HepG2 (cell line): ENCODE measurements around the gene RFX2. TPM values are rescaled to one million over a fixed set of nuclear protein-coding genes. Genes with fewer than 3 reads are reported as not detected.

Experiments
- CBFB ChIP-seq: sonication (generic); formaldehyde crosslinking; IDR thresholded peaks from 2 replicates; pipeline ENCODE4 v1.4.0; 2020; ENCODE audit warnings: missing genetic modification reagents
- ELF3 ChIP-seq: IDR thresholded peaks from 2 replicates; pipeline ENCODE4 v1.6.1; 2016; ENCODE audit warnings: missing genetic modification reagents, missing compliant biosample characterization
- MAFG ChIP-seq: sonication (generic); formaldehyde crosslinking; IDR thresholded peaks from 2 replicates; pipeline ENCODE4 v1.5.1; 2020; ENCODE audit warnings: mild to moderate bottlenecking, missing genetic modification reagents
- MBNL3 ChIP-seq: fragments of 250-450 bp; sonication (Bioruptor Pico); conservative IDR thresholded peaks from 2 replicates; pipeline ENCODE4 v1.8.0; 2022; ENCODE audit warnings: mild to moderate bottlenecking, inconsistent platforms
- PAX8 ChIP-seq: sonication (generic); formaldehyde crosslinking; IDR thresholded peaks from 2 replicates; pipeline ENCODE4 v1.8.0; 2022; ENCODE audit warnings: mild to moderate bottlenecking, missing genetic modification reagents, borderline replicate concordance
- REXO4 ChIP-seq: sonication (generic); formaldehyde crosslinking; IDR thresholded peaks from 2 replicates; pipeline ENCODE4 v1.8.0; 2022; ENCODE audit warnings: missing genetic modification reagents, mild to moderate bottlenecking, borderline replicate concordance
- SP1 ChIP-seq, 2 experiments: fragments of 450-650 bp in 1 of 2; sonication (generic) in 1 of 2; formaldehyde crosslinking in 1 of 2; IDR thresholded peaks; 2 replicates each; pipeline versions ENCODE4 v1.4.0 to v1.6.1; 2016 to 2020; ENCODE audit warnings: missing genetic modification reagents in 1 of 2
- SP2 ChIP-seq: sonication (generic); formaldehyde crosslinking; IDR thresholded peaks from 2 replicates; pipeline ENCODE4 v1.5.1; 2020; ENCODE audit warnings: mild to moderate bottlenecking, missing genetic modification reagents
- SRY ChIP-seq: sonication (generic); formaldehyde crosslinking; IDR thresholded peaks from 2 replicates; pipeline ENCODE4 v1.8.0; 2022; ENCODE audit warnings: mild to moderate bottlenecking, missing genetic modification reagents
- TBP ChIP-seq: sonication (generic); formaldehyde crosslinking; IDR thresholded peaks from 2 replicates; pipeline ENCODE4 v1.5.0; 2020; ENCODE audit warnings: missing genetic modification reagents
- TEAD2 ChIP-seq: sonication (generic); formaldehyde crosslinking; IDR thresholded peaks from 2 replicates; pipeline ENCODE4 v1.9.0; 2021; ENCODE audit warnings: missing genetic modification reagents
- TOE1 ChIP-seq: sonication (generic); formaldehyde crosslinking; IDR thresholded peaks from 2 replicates; pipeline ENCODE4 v1.4.0; 2020; ENCODE audit warnings: mild to moderate bottlenecking, missing genetic modification reagents
- ZFX ChIP-seq: sonication (generic); formaldehyde crosslinking; IDR thresholded peaks from 2 replicates; pipeline ENCODE4 v1.4.0; 2020; ENCODE audit warnings: mild to moderate bottlenecking, low read depth, missing genetic modification reagents, moderate library complexity
- ZNF138 ChIP-seq: sonication (generic); formaldehyde crosslinking; IDR thresholded peaks from 2 replicates; pipeline ENCODE4 v1.5.0; 2020; ENCODE audit warnings: mild to moderate bottlenecking, low read depth, missing genetic modification reagents
- ZNF143 ChIP-seq: sonication (generic); formaldehyde crosslinking; IDR thresholded peaks from 2 replicates; pipeline ENCODE4 v1.4.0; 2020; ENCODE audit warnings: missing genetic modification reagents
- ZNF296 ChIP-seq: sonication (generic); formaldehyde crosslinking; conservative IDR thresholded peaks from 2 replicates; pipeline ENCODE4 v1.5.0; 2020; ENCODE audit warnings: mild to moderate bottlenecking, missing genetic modification reagents
- ZNF331 ChIP-seq: sonication (generic); formaldehyde crosslinking; IDR thresholded peaks from 2 replicates; pipeline ENCODE4 v1.4.0; 2020; ENCODE audit warnings: missing genetic modification reagents
- ZNF549 ChIP-seq: sonication (generic); formaldehyde crosslinking; IDR thresholded peaks from 2 replicates; pipeline ENCODE4 v1.5.0; 2020; ENCODE audit warnings: missing genetic modification reagents
- ZNF83 ChIP-seq: sonication (generic); formaldehyde crosslinking; IDR thresholded peaks from 2 replicates; pipeline ENCODE4 v1.4.0; 2020; ENCODE audit warnings: missing genetic modification reagents, mild to moderate bottlenecking, borderline replicate concordance
- polyA plus RNA-seq, 8 experiments: library from polyadenylated mRNA; depleted of rRNA in 3 of 8; stranded (reverse) in 7 of 8; unstranded in 1 of 8; fragments of >200 nt; fragmentation: Illumina TruSeq in 4 of 8; extraction: Trizol in 4 of 8; gene quantifications; 2 replicates each; pipeline versions ENCODE4 v1.2.1 to v1.2.3, GENCODE V29; 2011 to 2016; ENCODE audit warnings: low read depth in 4 of 8, missing spikeins in 1 of 8, mixed read lengths in 1 of 8; ENCODE audit not compliant: insufficient read depth in 1 of 8
- total RNA-seq, 5 experiments: library from RNA; depleted of rRNA; stranded (reverse); fragments of >200 nt; fragmentation: Illumina TruSeq; extraction: Trizol; gene quantifications; 2 replicates each; pipeline ENCODE4 v1.2.3, GENCODE V29; 2016; ENCODE audit warnings: low read depth in 1 of 5
- TF ChIP-seq, protein P1 (sequence below): sonication (generic); formaldehyde crosslinking; IDR thresholded peaks from 2 replicates; pipeline ENCODE4 v1.4.0; 2020; ENCODE audit warnings: mild to moderate bottlenecking, missing genetic modification reagents, borderline replicate concordance
- TF ChIP-seq, protein P2 (sequence below): sonication (generic); IDR thresholded peaks from 2 replicates; pipeline ENCODE4 v1.6.1; 2016; ENCODE audit warnings: low read depth, borderline replicate concordance
- TF ChIP-seq, protein P3 (sequence below): sonication (generic); formaldehyde crosslinking; IDR thresholded peaks from 2 replicates; pipeline ENCODE4 v1.5.0; 2020; ENCODE audit warnings: mild to moderate bottlenecking, missing genetic modification reagents

The RFX2 gene
- total and polyA plus RNA-seq, 2 of the 13 experiments (the other 11 are each of a cell fraction or from before 2014, with no cell fraction given) = 2.8 to 3.3 TPM

DNA sequence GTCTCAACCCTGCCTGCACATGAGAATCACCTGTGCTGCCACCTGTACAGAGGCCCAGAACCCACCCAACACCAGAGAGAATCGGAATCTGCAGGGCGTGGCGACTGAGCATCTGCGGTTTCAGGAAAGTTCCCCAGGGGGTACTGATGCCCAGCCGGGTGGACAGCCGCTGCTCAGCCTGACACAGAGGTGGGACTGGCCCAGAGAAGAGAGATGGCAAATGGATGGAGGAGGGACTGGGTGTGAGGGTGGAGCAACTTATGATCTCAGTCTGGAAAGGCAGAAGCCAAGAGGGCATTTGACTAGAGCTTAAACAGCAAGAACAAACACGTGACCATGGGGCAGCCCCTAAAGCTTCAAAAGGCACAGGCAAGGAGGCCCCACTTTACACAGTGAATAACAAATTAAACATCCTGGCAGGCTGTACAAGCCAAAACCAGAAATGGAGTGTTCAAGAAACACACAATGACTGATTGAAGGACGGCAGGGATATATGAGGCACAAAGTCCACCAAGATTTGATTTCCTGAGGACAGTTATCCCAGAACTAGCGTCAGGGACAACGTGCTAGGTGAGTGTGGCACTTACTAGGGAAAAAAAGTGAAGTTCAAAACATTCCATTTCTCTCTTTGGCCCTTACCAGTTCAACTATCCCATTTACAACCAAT lies 135.4 kb downstream of the RFX2 start (continued):
- TF ChIP-seq, protein P1, sequence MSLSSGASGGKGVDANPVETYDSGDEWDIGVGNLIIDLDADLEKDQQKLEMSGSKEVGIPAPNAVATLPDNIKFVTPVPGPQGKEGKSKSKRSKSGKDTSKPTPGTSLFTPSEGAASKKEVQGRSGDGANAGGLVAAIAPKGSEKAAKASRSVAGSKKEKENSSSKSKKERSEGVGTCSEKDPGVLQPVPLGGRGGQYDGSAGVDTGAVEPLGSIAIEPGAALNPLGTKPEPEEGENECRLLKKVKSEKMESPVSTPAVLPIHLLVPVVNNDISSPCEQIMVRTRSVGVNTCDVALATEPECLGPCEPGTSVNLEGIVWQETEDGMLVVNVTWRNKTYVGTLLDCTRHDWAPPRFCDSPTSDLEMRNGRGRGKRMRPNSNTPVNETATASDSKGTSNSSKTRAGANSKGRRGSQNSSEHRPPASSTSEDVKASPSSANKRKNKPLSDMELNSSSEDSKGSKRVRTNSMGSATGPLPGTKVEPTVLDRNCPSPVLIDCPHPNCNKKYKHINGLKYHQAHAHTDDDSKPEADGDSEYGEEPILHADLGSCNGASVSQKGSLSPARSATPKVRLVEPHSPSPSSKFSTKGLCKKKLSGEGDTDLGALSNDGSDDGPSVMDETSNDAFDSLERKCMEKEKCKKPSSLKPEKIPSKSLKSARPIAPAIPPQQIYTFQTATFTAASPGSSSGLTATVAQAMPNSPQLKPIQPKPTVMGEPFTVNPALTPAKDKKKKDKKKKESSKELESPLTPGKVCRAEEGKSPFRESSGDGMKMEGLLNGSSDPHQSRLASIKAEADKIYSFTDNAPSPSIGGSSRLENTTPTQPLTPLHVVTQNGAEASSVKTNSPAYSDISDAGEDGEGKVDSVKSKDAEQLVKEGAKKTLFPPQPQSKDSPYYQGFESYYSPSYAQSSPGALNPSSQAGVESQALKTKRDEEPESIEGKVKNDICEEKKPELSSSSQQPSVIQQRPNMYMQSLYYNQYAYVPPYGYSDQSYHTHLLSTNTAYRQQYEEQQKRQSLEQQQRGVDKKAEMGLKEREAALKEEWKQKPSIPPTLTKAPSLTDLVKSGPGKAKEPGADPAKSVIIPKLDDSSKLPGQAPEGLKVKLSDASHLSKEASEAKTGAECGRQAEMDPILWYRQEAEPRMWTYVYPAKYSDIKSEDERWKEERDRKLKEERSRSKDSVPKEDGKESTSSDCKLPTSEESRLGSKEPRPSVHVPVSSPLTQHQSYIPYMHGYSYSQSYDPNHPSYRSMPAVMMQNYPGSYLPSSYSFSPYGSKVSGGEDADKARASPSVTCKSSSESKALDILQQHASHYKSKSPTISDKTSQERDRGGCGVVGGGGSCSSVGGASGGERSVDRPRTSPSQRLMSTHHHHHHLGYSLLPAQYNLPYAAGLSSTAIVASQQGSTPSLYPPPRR (CRISPR knock-in tag) = peak; percentile 70; the same call in 1 of the 2 replicates
- no peak for TF ChIP-seq ZNF143 (CRISPR knock-in tag)
- peak; percentile 62 for TF ChIP-seq ZFX (CRISPR knock-in tag)
- TF ChIP-seq SP2 (CRISPR knock-in tag) = no peak
- TF ChIP-seq MAFG (CRISPR knock-in tag) = no peak
- no peak for TF ChIP-seq REXO4
- TF ChIP-seq TBP (CRISPR knock-in tag) = no peak
- TF ChIP-seq PAX8 (CRISPR knock-in tag) = no peak
- no peak for TF ChIP-seq MBNL3 (CRISPR knock-in tag)
- TF ChIP-seq ZNF83 (CRISPR knock-in tag) = no peak
- TF ChIP-seq, protein P2, sequence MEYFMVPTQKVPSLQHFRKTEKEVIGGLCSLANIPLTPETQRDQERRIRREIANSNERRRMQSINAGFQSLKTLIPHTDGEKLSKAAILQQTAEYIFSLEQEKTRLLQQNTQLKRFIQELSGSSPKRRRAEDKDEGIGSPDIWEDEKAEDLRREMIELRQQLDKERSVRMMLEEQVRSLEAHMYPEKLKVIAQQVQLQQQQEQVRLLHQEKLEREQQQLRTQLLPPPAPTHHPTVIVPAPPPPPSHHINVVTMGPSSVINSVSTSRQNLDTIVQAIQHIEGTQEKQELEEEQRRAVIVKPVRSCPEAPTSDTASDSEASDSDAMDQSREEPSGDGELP = no peak
- peak; percentile 83 for TF ChIP-seq ELF3 (CRISPR knock-in tag)
- TF ChIP-seq SRY (CRISPR knock-in tag) = no peak
- no peak for TF ChIP-seq TOE1 (CRISPR knock-in tag)
- TF ChIP-seq ZNF138 (CRISPR knock-in tag) = no peak
- TF ChIP-seq, protein P3, sequence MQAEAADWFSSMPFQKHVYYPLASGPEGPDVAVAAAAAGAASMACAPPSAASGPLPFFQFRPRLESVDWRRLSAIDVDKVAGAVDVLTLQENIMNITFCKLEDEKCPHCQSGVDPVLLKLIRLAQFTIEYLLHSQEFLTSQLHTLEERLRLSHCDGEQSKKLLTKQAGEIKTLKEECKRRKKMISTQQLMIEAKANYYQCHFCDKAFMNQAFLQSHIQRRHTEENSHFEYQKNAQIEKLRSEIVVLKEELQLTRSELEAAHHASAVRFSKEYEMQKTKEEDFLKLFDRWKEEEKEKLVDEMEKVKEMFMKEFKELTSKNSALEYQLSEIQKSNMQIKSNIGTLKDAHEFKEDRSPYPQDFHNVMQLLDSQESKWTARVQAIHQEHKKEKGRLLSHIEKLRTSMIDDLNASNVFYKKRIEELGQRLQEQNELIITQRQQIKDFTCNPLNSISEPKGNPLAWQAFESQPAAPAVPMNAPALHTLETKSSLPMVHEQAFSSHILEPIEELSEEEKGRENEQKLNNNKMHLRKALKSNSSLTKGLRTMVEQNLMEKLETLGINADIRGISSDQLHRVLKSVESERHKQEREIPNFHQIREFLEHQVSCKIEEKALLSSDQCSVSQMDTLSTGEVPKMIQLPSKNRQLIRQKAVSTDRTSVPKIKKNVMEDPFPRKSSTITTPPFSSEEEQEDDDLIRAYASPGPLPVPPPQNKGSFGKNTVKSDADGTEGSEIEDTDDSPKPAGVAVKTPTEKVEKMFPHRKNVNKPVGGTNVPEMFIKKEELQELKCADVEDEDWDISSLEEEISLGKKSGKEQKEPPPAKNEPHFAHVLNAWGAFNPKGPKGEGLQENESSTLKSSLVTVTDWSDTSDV (CRISPR knock-in tag) = no peak
- TF ChIP-seq SP1 (IDR thresholded peaks at IDR 0.05) = no peak
- TF ChIP-seq SP1 (CRISPR knock-in tag; IDR thresholded peaks at IDR 0.05) = peak; percentile 36; the same call in 1 of the 2 replicates
- peak; percentile 88 for TF ChIP-seq ZNF331 (CRISPR knock-in tag)
- TF ChIP-seq ZNF549 (CRISPR knock-in tag) = no peak
- no peak for TF ChIP-seq ZNF296 (CRISPR knock-in tag)
- no peak for TF ChIP-seq TEAD2 (CRISPR knock-in tag)
- TF ChIP-seq CBFB (CRISPR knock-in tag) = no peak
